Right lobe of liver (tissue), 6 donors: ENCODE measurements around the gene CLDN19. TPM values are rescaled to one million over a fixed set of nuclear protein-coding genes. Genes with fewer than 3 reads are reported as not detected.

Experiments
- ATAC-seq, 4 donors: fragments of 200-7000 bp; cut with Tn5 transposase; one replicate each; pipeline ENCODE4 v1.9.1; 2020; ENCODE audit warnings: mild to moderate bottlenecking in 4 of 4, moderate library complexity in 4 of 4
- DNase-seq, 3 donors: peaks; one replicate each; pipeline ENCODE4 v3.0.0-alpha.2; 2020
- H3K27ac ChIP-seq, 3 donors: fragments of 200-600 bp; one replicate each; pipeline ENCODE4 v1.8.0; 2022
- H3K27me3 ChIP-seq, 2 donors: fragments of 200-600 bp; one replicate each; pipeline ENCODE4 v1.8.0; 2022
- H3K36me3 ChIP-seq, 4 donors: fragments of 200-600 bp; sonication (generic) in 1 of 4; one replicate each; pipeline versions ENCODE4 v1.5.1 to v1.8.0; 2017 to 2022; ENCODE audit warnings: control low read depth in 1 of 4
- H3K4me1 ChIP-seq, 4 donors: fragments of 200-600 bp; sonication (generic) in 1 of 4; one replicate each; pipeline versions ENCODE4 v1.5.1 to v1.8.0; 2017 to 2022; ENCODE audit warnings: control low read depth in 1 of 4
- H3K4me3 ChIP-seq, 3 donors: fragments of 200-600 bp; one replicate each; pipeline ENCODE4 v1.8.0; 2022
- H3K9me3 ChIP-seq, 4 donors: fragments of 200-600 bp; sonication (generic) in 1 of 4; one replicate each; pipeline versions ENCODE4 v1.5.1 to v1.8.0; 2017 to 2022; ENCODE audit warnings: control low read depth in 1 of 4
- CTCF ChIP-seq, 4 donors: fragments of 200-600 bp in 3 of 4; fragments of 450-650 bp in 1 of 4; IDR thresholded peaks; one replicate each; pipeline versions ENCODE4 v1.5.1 to v1.8.0; 2016 to 2022; ENCODE audit warnings: antibody characterized with exemption in 4 of 4, mild to moderate bottlenecking in 2 of 4
- POLR2A ChIP-seq: fragments of 450-650 bp; IDR thresholded peaks from one replicate; pipeline ENCODE4 v1.6.1; 2017; ENCODE audit warnings: antibody characterized with exemption, mild to moderate bottlenecking
- WGBS: methylation state at CpG from one replicate; pipeline ENCODE4 v1.1.6; 2018; ENCODE audit warnings: low coverage, low lambda C conversion rate; ENCODE audit not compliant: insufficient coverage; ENCODE audit errors: missing lambda C conversion rate; 5-methylcytosine and 5-hydroxymethylcytosine counted together
- intact Hi-C, 2 donors: fragments of 100-400 bp; cut with DNase I; formaldehyde crosslinking; loops; one replicate each; pipeline versions ENCODE4 v1.11.2 to v1.14.1; 2022
- total RNA-seq, 6 experiments: library from RNA; depleted of rRNA in 2 of 6; stranded (reverse); fragments of >200 nt in 2 of 6; fragmentation: NEBNext Ultra II Directional in 3 of 6; extraction: Animal tissue kit (Norgen Biotek cat#: 25700) in 3 of 6; gene quantifications; one replicate each; pipeline versions ENCODE4 v1.1.0 to v1.2.4, GENCODE V29; 2016 to 2023
- donor health status: DM: no; HTN: yes; CAD: no.
- donor health status: DM: no; HTN: no; CAD: no.
- donor health status: DM: no; HTN: no; CAD: no.
- donor health status: DM: no; HTN: yes; CAD: no.
- donor health status: DM: no; HTN: yes; CAD: no.

Gene CLDN19
- total RNA-seq, 6 experiments from 2014 or later, result 1.0 TPM; not detected in 5

- Histone ChIP-seq H3K9me3 (no peaks in the 10 kb centered on the region), H3K36me3 (peaks cover 0 to 2% (median 0%) of the 10 kb centered on the region in 4 donors), H3K27me3 (no peaks in the 10 kb centered on the region), H3K4me1 (peaks cover 0 to 61% (median 18%) of the 10 kb centered on the region in 4 donors), H3K4me3 (no peak overlapping the region), H3K27ac (no peak overlapping the region)
- no peak for TF ChIP-seq CTCF (IDR thresholded peaks at IDR 0.05)
- no peak for TF ChIP-seq POLR2A
- ATAC-seq (no peak), DNase-seq (no peak)
- WGBS, result 79% methylated on average over 3 of the region's 3 CpGs
- intact Hi-C loops, result no loop called here
Measured at GRCh38 chr1:42689912-42690311, 50.1 kb downstream of the CLDN19 start.

- no peaks in the 10 kb centered on the region for H3K27me3 ChIP-seq
- H3K27ac ChIP-seq, result no peak overlapping the region
- 74% methylated on average over 4 of the region's 4 CpGs for WGBS
- no peaks in the 10 kb centered on the region for H3K9me3 ChIP-seq
- ATAC-seq, result no peak
- TF ChIP-seq POLR2A, result no peak
- TF ChIP-seq CTCF (IDR thresholded peaks at IDR 0.05), result no peak
- no peak overlapping the region for H3K4me3 ChIP-seq
- no peak for DNase-seq
- intact Hi-C loops, result no loop called here
- peaks cover 0 to 60% (median 14%) of the 10 kb centered on the region in 4 donors for H3K4me1 ChIP-seq
- peaks cover 0 to 3% (median 0%) of the 10 kb centered on the region in 4 donors for H3K36me3 ChIP-seq
Measured at GRCh38 chr1:42686418-42686817, 53.6 kb downstream of the CLDN19 start.

- no peaks in the 10 kb centered on the region for H3K27me3 ChIP-seq
- no peak overlapping the region for H3K27ac ChIP-seq
- H3K9me3 ChIP-seq, result no peaks in the 10 kb centered on the region
- H3K4me1 ChIP-seq, result peaks cover 0 to 52% (median 17%) of the 10 kb centered on the region in 4 donors
- no peak for ATAC-seq
- peaks cover 0 to 3% (median 0%) of the 10 kb centered on the region in 4 donors for H3K36me3 ChIP-seq
- WGBS, result 43% methylated on average over 5 of the region's 5 CpGs
- intact Hi-C loops, result no loop called here
- TF ChIP-seq CTCF (IDR thresholded peaks at IDR 0.05), result no peak
- TF ChIP-seq POLR2A, result no peak
- no peak for DNase-seq
- no peak overlapping the region for H3K4me3 ChIP-seq
Measured at GRCh38 chr1:42684139-42684538, 55.9 kb downstream of the CLDN19 start.

Other genes starting within 250 kb of the CLDN19 start
- gene PPIH, start 81.8 kb downstream of the CLDN19 start, total RNA-seq, result 10 to 100 TPM in 2 of 6 experiments, 1 to 10 TPM in 4; 8.1 to 14.9 (median 9.2) TPM
- 100 to 1,000 TPM; 144 to 325 (median 207) TPM for gene YBX1, start 57.8 kb downstream of the CLDN19 start, total RNA-seq
- 10 to 100 TPM; 19.7 to 25.3 (median 21.6) TPM for gene P3H1, start 26.8 kb upstream of the CLDN19 start, total RNA-seq
- 1 to 10 TPM; 4.7 to 6.4 (median 5.3) TPM for gene C1orf50, start 27.0 kb upstream of the CLDN19 start, total RNA-seq
- gene TMEM269, start 44.8 kb upstream of the CLDN19 start, total RNA-seq, result under 1 TPM in 1 of 6 experiments, not detected in 5; 0.07 TPM
- 10 to 100 TPM in 4 of 6 experiments, 1 to 10 TPM in 2; 6.6 to 16.2 (median 13.9) TPM for gene ERMAP, start 76.9 kb upstream of the CLDN19 start, total RNA-seq
- 10 to 100 TPM in 3 of 6 experiments, 1 to 10 TPM in 3; 6.0 to 12.8 (median 10.6) TPM for gene SVBP, start 77.2 kb upstream of the CLDN19 start, total RNA-seq
- gene ZNF691, start 106.4 kb upstream of the CLDN19 start, total RNA-seq, result 1 to 10 TPM; 5.0 to 9.5 (median 7.2) TPM
- gene SLC2A1, start 218.6 kb upstream of the CLDN19 start, total RNA-seq, result 10 to 100 TPM in 1 of 6 experiments, 1 to 10 TPM in 4, under 1 TPM in 1; 0.74 to 34.3 (median 5.8) TPM